Right kidney (tissue), 1 donor: ENCODE results near the gene SHQ1.
"Not testable (repeated sequence)": the region's sequence is repeated elsewhere in the genome, so short reads cannot be mapped to it uniquely, and the experiment has no call there.

Source experiments
- DNase-seq: peaks from one replicate; pipeline ENCODE4 v3.0.0-alpha.2; 2016

SHQ1 gene

GRCh38 chr3:72750405-72750965 is 97.8 kb downstream of the SHQ1 start:
- no peak for DNase-seq

- DNase-seq, result no peak
Measured at GRCh38 chr3:72748659-72749058, 99.6 kb downstream of the SHQ1 start.

DNA sequence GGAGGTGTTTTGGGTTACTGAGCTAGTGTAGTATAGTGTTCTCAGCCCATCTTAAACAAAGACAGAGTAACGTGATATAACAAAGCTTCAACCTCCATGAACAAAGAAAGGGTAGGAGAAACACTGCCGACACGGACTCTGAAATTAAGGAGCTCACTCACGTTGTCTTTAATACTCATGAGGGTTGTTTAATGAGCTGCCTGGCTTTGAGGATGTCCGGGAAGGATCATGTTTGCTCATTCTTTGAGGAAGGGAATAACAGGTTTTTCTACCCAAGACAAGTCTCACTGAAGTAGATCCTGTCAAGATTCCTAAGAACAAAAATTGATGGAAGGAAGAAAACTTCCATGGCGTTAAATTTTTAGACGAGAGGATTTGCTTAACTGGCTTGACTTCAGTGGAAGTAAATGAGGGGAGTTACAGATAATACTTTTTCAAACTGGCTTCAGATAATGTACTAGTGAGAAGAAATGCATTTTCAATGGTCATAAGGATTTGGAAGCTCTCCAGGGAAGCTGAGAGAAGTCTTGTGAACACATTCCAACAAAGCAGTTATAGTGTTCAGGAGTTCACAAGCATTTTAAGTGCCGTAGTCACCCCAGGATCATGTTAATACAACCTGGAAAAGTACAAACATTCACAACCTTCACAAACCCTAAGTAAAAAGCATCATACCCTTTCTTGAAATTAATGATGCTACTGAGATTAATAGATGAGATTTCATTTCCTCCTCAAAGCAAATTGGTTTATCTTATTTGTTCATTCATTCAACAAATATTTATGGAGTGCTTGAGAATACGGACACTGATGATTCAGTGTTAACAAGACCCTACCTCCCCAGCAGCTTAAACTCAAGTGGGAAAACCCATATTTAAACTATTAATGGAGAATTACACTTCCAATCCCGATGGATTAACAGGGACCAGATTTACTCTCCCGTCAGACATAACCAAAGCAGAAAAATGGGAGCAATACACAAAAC is 101.5 kb downstream of the SHQ1 start:
- no peak for DNase-seq

DNA sequence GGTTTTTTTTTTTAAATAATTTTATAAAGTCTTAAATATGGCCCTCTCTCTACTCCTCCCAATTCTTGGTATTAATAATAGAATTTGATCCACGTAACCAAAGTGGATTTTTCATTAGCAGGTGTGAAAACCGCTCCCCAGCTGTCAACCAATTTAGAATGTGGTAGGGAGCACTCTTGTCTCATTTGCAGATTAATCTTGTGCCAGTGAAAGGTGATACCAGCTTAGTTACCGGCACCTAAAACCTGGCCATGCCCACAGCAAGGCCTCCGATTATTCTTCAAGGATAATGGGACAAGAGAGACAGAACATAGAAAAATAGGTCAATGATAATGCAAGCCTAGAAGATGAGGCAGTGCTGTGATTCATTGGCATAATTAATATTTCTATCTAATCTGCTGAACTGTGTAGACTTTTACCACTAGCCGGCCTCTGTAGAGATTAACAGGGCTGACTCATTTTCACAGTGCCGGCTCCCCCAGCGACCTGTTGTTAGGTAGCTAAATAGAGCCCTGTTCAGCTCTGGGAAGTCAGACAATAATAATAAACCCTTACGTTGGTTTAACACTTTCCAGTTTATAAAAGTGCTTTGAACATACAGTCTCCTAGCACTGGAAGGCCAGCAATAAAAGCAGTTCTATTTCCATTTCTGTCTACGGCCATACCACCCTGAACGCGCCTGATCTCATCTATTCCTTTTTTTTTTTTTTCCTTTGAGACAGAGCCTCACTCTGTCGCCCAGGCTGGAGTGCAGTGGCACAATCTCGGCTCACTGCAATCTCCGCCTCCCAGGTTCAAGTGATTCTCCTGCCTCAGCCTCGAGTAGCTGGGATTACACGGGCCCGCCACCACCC is 102.9 kb downstream of the SHQ1 start:
- DNase-seq, result no peak

DNA sequence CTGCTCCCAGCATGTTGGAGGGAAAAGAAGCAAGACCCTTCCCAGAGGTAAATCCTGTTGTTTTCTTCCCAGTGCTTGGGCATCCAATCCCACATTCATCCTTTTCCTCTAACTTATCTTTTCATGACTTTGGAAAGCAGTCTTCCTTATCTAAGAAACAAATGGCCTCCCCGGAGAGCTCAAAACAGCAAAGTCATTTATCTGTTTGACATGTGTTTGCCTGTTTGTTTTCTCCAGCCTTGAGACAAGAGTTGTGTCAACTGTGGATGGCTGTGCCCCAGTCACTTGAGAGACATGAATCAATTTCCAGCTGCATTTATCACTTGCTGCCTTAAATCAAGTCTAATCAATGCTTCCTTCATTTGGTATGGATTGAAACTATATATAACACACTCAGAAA is 103.9 kb downstream of the SHQ1 start:
- no peak for DNase-seq

DNA sequence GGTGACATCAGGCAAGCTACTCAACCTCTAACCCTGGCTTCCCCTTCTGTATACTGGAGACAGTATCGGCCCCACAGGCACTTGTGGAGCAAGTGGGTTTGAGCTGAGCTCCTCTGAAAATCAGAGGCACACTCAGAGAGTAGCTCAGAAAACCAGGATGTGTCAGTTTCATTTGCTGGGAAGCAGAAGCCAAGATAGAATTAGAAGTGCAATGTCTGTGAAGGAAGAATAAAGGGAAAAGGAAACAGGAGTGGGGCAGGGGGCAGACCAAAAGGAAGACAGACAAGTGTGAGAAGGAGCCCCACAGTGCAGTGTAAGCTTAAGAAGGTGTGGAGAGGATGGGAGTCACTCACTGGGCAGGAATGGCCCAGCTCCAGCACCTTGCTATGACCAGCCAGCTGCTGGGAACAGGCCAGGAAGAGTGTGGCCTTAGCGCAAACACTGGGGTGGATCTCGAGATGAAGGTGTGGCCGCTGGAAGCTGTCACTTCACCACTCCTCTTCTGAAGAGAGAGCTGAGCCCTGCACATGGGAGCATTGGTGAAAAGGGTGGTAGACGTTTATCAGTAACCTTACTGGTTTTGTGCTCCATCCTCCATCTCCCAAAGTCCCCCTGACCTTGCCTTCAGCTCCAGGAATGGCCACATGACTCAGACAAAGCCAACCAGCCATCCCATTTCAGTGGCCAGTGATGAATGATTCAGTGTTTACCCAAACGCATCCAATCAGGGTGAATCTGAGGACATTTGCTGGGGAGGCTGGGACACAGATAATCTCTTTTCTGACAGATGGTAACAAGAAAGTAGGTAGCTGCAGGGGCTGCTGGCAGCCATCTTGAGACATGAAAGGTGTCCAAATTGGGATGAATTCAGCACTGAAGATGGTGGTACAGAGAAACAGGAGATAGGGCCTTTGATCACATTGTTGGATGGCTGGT is 108.4 kb downstream of the SHQ1 start:
- DNase-seq, result no peak

DNA sequence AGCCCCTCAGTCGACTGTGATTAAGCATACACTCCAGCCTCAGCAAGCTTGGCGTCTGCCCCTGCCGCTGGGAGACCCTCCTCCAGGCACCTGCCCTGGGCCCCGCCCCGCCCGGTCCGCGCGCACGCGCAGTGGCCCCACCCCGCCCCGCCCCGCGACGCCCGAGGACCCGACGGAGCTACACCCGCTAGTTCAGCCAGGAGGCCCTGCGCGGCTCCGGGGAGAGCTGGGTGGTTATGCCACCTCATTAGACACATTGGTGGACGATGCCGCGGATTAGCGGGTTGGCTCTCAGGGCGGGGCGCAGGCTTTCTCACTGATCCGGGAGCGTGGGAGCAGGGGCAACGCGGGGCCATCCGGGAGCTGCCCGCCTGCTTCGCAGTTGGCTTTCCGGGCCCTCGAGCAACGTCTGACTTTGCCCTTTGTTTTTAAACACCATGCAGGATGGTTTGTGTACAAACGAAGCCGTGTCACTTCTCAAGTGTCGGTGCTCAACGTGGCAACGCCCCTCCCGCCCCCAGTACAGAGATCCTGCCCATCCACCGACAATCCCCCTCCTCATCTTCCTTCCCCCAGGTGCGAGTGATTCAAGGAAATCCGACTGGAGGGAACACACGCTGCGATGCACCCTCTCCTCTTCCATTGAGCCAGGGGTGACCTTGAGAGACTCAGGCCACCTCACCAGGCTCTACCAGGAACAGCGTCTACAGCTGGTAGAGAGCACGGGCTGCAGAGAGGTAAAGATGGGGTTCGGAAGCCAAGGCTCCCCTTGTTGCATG is 109.3 kb downstream of the SHQ1 start:
- DNase-seq, result peak; percentile 72

- not testable (repeated sequence) for DNase-seq
Measured at GRCh38 chr3:72735072-72735471, 113.2 kb downstream of the SHQ1 start.

DNA sequence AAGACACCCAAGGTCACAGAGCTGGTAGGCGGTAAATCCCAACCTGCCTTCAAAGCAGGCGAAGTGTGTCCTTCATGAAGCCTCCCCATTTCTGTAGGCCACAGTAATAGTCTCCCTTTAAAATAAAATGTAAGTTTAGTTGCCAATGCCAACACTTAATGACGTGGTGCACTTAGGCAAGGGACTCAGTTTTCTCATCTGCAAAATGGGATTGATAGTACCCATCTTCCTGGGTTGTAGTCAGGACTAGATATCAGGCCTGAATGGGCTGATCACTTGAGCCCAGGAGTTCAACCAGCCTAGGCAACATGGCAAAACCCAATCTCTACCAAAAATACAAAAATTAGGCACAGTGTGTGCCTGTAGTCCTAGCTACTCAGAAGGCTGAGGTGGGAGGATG is 114.6 kb downstream of the SHQ1 start:
- DNase-seq, result no peak

DNA sequence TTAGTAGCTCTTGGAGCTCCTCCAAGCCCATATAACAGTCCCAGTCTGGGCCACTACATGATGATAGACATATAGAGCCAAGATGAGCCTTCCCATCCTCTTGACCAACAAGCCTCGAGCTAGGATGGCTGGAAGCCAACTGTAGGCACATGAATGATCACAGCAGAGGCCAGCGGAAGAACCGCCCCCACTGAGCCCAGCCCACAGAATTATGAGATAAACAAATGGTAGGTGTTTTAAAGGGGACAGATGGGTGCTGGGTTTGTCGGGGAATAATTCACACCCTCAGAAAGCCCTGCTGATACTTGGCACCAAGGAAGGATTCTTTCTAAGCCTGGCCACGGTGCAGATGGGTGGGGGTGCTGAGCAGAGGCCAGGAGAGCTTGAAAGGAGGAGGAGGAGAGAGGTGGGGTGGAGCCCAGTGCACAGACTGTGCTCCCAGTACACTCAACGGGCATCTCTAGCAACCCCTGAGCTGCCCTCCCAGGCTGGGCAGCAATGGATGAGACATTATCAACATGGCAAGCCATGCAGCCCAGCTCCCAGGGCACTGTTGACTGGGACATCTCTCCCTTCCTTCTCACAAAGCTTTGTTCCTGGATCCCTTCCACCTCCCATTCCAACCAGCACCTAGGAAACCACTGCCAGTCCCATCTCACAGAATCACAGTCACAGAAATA is 115.4 kb downstream of the SHQ1 start:
- DNase-seq, result not testable (repeated sequence)

- no peak for DNase-seq
Measured at GRCh38 chr3:72728958-72729467, 119.2 kb downstream of the SHQ1 start.

GRCh38 chr3:72728329-72728889 is 119.8 kb downstream of the SHQ1 start:
- DNase-seq, result no peak

- DNase-seq, result no peak
Measured at GRCh38 chr3:72727726-72728125, 120.5 kb downstream of the SHQ1 start.

GRCh38 chr3:72727172-72727571 is 121.1 kb downstream of the SHQ1 start:
- DNase-seq, result no peak

GRCh38 chr3:72725229-72725628 is 123.0 kb downstream of the SHQ1 start:
- no peak for DNase-seq

GRCh38 chr3:72724070-72724469 is 124.2 kb downstream of the SHQ1 start:
- DNase-seq, result no peak

GRCh38 chr3:72722930-72723726 is 125.1 kb downstream of the SHQ1 start:
- DNase-seq, result no peak

DNA sequence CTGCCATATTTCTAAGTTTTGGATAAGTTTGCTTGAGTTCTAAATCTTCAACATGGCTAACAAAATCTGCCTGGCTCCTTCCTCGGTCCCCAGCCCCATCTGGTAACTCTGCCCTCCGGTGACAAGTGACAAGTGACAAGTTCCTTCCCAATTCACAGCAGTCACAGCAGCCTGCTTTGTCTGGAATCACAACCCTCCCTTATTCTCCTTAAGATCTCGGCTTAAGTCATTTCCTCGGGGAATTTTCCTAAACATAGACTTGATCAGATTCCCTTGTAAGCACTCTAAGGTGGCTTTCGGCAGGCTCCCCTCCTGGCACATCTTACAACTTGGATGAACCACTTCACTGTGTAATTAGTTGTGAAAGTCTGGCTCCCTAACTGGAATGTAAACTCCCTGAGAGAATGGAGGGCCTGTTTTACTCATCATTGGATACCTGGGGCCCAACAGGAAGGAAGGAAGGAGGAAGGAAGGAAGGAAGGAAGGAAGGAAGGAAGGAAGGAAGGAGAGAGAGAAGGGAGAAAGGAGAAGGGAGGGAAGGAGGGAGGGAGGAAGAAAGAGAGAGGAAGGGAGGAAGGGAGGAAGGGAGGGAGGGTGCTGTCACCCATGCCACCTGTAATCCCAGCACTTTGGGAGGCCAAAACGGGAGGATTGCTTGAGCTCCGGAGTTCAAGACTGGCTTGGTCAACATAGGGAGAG is 126.4 kb downstream of the SHQ1 start:
- DNase-seq, result no peak
